Keratinocyte (primary cell): Measurements from ENCODE around the gene KCNQ2. TPM values are rescaled to one million over a fixed set of nuclear protein-coding genes. Genes with fewer than 3 reads are reported as not detected.

Source experiments
- DNase-seq: peaks from one replicate; pipeline ENCODE4 v3.0.0-alpha.2; 2011; ENCODE audit warnings: low read depth, missing footprints, low spot score
- FAIRE-seq: peaks from 2 replicates; lab custom pipeline; 2011; peaks lifted over from hg19 to GRCh38; lab: Jason Lieb, UNC
- H2AFZ ChIP-seq: 2 replicates; pipeline ENCODE4 v1.6.0; 2012; ENCODE audit warnings: low read length, control low read depth, inconsistent platforms; ENCODE audit not compliant: control insufficient read depth
- H3K27ac ChIP-seq: 2 replicates; pipeline ENCODE4 v1.5.1; 2011; ENCODE audit warnings: low read length; ENCODE audit not compliant: control insufficient read depth, insufficient read depth
- H3K27me3 ChIP-seq: 3 replicates; pipeline ENCODE4 v1.6.0; 2011; ENCODE audit warnings: low read length; ENCODE audit not compliant: control insufficient read depth, insufficient read depth; ENCODE audit errors: extremely low read depth
- H3K36me3 ChIP-seq, 2 experiments: 2 replicates in 1 of 2; 3 replicates in 1 of 2; pipeline ENCODE4 v1.5.1; 2011; ENCODE audit warnings: low read length in 2 of 2, mild to moderate bottlenecking in 1 of 2; ENCODE audit not compliant: control insufficient read depth in 2 of 2, insufficient read depth in 2 of 2; ENCODE audit errors: extremely low read depth in 1 of 2
- H3K4me1 ChIP-seq: 3 replicates; pipeline ENCODE4 v1.5.1; 2011; ENCODE audit warnings: low read length; ENCODE audit not compliant: control insufficient read depth, insufficient read depth; ENCODE audit errors: extremely low read depth
- H3K4me2 ChIP-seq: 3 replicates; pipeline ENCODE4 v1.6.0; 2011; ENCODE audit warnings: low read depth, low read length; ENCODE audit not compliant: control insufficient read depth, insufficient read depth; ENCODE audit errors: extremely low read depth
- H3K4me3 ChIP-seq, 3 experiments: fragments of 200-600 bp in 1 of 3; sonication (generic) in 1 of 3; 2 replicates in 2 of 3; 3 replicates in 1 of 3; pipeline ENCODE4 v1.5.1; 2011 to 2016; ENCODE audit warnings: low read length in 3 of 3, mild to moderate bottlenecking in 3 of 3, control low read depth in 2 of 3, inconsistent platforms in 1 of 3, low read depth in 1 of 3, mixed read lengths in 1 of 3, mixed run types in 1 of 3, moderate library complexity in 1 of 3; ENCODE audit not compliant: control insufficient read depth in 2 of 3, insufficient read depth in 2 of 3; ENCODE audit errors: extremely low read depth in 1 of 3
- H3K79me2 ChIP-seq: 2 replicates; pipeline ENCODE4 v1.6.0; 2012; ENCODE audit warnings: low read length; ENCODE audit not compliant: control insufficient read depth, insufficient read depth
- H3K9ac ChIP-seq: 3 replicates; pipeline ENCODE4 v1.6.0; 2011; ENCODE audit warnings: low read length; ENCODE audit not compliant: control insufficient read depth, insufficient read depth; ENCODE audit errors: extremely low read depth
- H3K9me1 ChIP-seq: 3 replicates; pipeline ENCODE4 v1.6.0; 2011; ENCODE audit warnings: low read length; ENCODE audit not compliant: control insufficient read depth, insufficient read depth; ENCODE audit errors: extremely low read depth
- H3K9me3 ChIP-seq: 2 replicates; pipeline ENCODE4 v1.5.1; 2012; ENCODE audit warnings: low read depth, low read length; ENCODE audit not compliant: control insufficient read depth
- H4K20me1 ChIP-seq: 3 replicates; pipeline ENCODE4 v1.6.0; 2011; ENCODE audit warnings: low read length; ENCODE audit not compliant: control insufficient read depth, insufficient read depth; ENCODE audit errors: extremely low read depth
- CTCF ChIP-seq, 3 experiments: IDR thresholded peaks in 1 of 3; conservative IDR thresholded peaks in 1 of 3; optimal IDR thresholded peaks in 1 of 3; 2 replicates in 2 of 3; 3 replicates in 1 of 3; pipeline versions ENCODE3 to v1.5.1; 2011; ENCODE audit warnings: low read length in 3 of 3, mild to moderate bottlenecking in 3 of 3, moderate library complexity in 2 of 3, control low read depth in 1 of 3, inconsistent platforms in 1 of 3; ENCODE audit not compliant: insufficient read depth in 2 of 3; ENCODE audit errors: extremely low read depth in 1 of 3
- EZH2 ChIP-seq: IDR thresholded peaks from one replicate; pipeline ENCODE4 v1.6.1; 2012; ENCODE audit warnings: inconsistent platforms, mild to moderate bottlenecking, low read length, moderate library complexity
- dilution Hi-C: fragments of 300-500 bp; cut with MboI; formaldehyde crosslinking; loops from one replicate; pipeline ENCODE4 v1.7.0; 2020; ENCODE audit warnings: low sequenced_read_pairs; ENCODE audit not compliant: extremely low pct_ligation_motif_present
- polyA plus RNA-seq, 5 experiments: library from polyadenylated mRNA; depleted of rRNA in 3 of 5; stranded (reverse) in 3 of 5; stranded (forward) in 1 of 5; unstranded in 1 of 5; fragments of >200 nt; gene quantifications; 1 replicate in 1 of 5; 2 replicates in 3 of 5; 3 replicates in 1 of 5; pipeline versions ENCODE4 v1.2.1 to v1.2.3, GENCODE V29; 2011 to 2012; ENCODE audit warnings: missing spikeins in 2 of 5, low read depth in 1 of 5, low replicate concordance in 1 of 5

Gene KCNQ2
- polyA plus RNA-seq, 1 donor (not counting 4 experiments of a cell fraction or from before 2014, with no cell fraction given): not detected

- H3K9me1 ChIP-seq: no peaks in the 10 kb centered on the region
- FAIRE-seq (no peak), DNase-seq (no peak)
- H4K20me1 ChIP-seq: no peaks in the 10 kb centered on the region
- no peak overlapping the region for H3K9ac ChIP-seq
- no peaks in the 10 kb centered on the region for H3K79me2 ChIP-seq
- H2AFZ ChIP-seq: no peak overlapping the region
- H3K4me2 ChIP-seq: no peak overlapping the region
- no peaks in the 10 kb centered on the region for H3K36me3 ChIP-seq
- H3K27ac ChIP-seq: no peak overlapping the region
- no peak overlapping the region for H3K4me3 ChIP-seq
- peaks cover 16% of the 10 kb centered on the region for H3K27me3 ChIP-seq
- H3K4me1 ChIP-seq: no peaks in the 10 kb centered on the region
- TF ChIP-seq EZH2 (no peak), CTCF (optimal IDR thresholded peaks at IDR 0.05 in 1 of 3, IDR thresholded peaks at IDR 0.05 in 1 of 3, conservative IDR thresholded peaks at IDR 0.05 in 1 of 3; ENCODE audit: extremely low read depth in 1 of 3, insufficient read depth in 2 of 3, low read length in 3 of 3) (no peak)
- dilution Hi-C loops: no loop called here
- no peaks in the 10 kb centered on the region for H3K9me3 ChIP-seq
Observed at GRCh38 chr20:63368151-63368550, 104.3 kb downstream of the KCNQ2 start.

DNA sequence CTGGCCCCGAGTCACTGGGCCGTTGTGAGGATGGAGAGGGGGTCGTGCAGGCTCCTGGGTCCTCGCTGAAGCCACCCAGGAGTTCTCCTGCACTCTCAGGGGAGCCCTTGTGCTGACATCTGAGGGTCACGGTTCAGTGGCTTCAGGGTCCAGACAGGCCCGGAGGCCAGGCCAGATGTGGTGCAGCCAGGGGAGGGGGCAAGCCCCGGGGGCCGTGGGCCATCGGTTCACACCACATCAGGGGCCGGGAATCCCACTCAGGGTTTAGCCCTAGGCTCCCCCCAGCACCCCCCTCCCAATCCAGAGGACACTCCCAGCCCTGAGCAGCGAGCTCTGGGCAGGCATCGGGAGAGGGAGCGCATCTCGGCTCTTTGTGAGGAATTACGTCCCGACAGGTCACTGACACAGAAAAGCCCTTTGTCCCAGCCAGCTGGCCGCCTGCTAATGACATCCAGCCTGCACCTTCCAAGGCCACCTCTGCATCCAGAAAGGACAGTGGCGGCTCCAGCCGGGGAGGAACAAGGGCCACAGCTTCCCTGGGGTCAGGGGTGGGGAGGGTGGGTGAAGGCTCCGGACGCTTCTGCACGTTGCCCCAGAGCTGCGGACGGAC, 104.9 kb downstream of the KCNQ2 start:
- FAIRE-seq: no peak
- dilution Hi-C loops: no loop called here
- no peak overlapping the region for H3K9ac ChIP-seq
- no peak for DNase-seq
- no peaks in the 10 kb centered on the region for H3K36me3 ChIP-seq
- no peak overlapping the region for H3K4me2 ChIP-seq
- no peak for TF ChIP-seq EZH2
- TF ChIP-seq CTCF (optimal IDR thresholded peaks at IDR 0.05 in 1 of 3, IDR thresholded peaks at IDR 0.05 in 1 of 3, conservative IDR thresholded peaks at IDR 0.05 in 1 of 3; ENCODE audit: extremely low read depth in 1 of 3, insufficient read depth in 2 of 3, low read length in 3 of 3): no peak
- no peaks in the 10 kb centered on the region for H3K4me1 ChIP-seq
- no peaks in the 10 kb centered on the region for H3K9me3 ChIP-seq
- no peak overlapping the region for H2AFZ ChIP-seq
- H3K27me3 ChIP-seq: peaks cover 21% of the 10 kb centered on the region
- no peaks in the 10 kb centered on the region for H4K20me1 ChIP-seq
- no peak overlapping the region for H3K4me3 ChIP-seq
- no peak overlapping the region for H3K27ac ChIP-seq
- H3K79me2 ChIP-seq: no peaks in the 10 kb centered on the region
- H3K9me1 ChIP-seq: no peaks in the 10 kb centered on the region
